K562 (cell line): ENCODE data around the gene F11R. TPM values are rescaled to one million over a fixed set of nuclear protein-coding genes. Genes with fewer than 3 reads are reported as not detected.

Experiments used
- BCOR ChIP-seq: fragments of 450-650 bp; IDR thresholded peaks from 2 replicates; pipeline ENCODE4 v1.6.1; 2016
- CBX5 ChIP-seq: IDR thresholded peaks from 2 replicates; pipeline ENCODE4 v1.6.1; 2014; ENCODE audit warnings: low read depth, borderline replicate concordance
- GTF3C2 ChIP-seq: IDR thresholded peaks from 3 replicates; pipeline ENCODE4 v1.6.1; 2011; ENCODE audit warnings: borderline replicate concordance, mild to moderate bottlenecking, moderate library complexity; ENCODE audit not compliant: insufficient read length; ENCODE audit errors: extremely low read depth
- HMBOX1 ChIP-seq: sonication (generic); IDR thresholded peaks from 2 replicates; pipeline ENCODE4 v1.6.1; 2016
- MXI1 ChIP-seq: IDR thresholded peaks from 2 replicates; pipeline ENCODE4 v1.6.1; 2011; ENCODE audit warnings: low read depth, mild to moderate bottlenecking, improper control_type of control experiment, low read length
- NFXL1 ChIP-seq: fragments of 450-650 bp; formaldehyde crosslinking; IDR thresholded peaks from 2 replicates; pipeline ENCODE4 v1.4.0; 2021; ENCODE audit warnings: mild to moderate bottlenecking
- PCBP1 ChIP-seq: fragments of 200-400 bp; formaldehyde crosslinking; IDR thresholded peaks from 2 replicates; pipeline ENCODE4 v1.6.1; 2018; ENCODE audit warnings: mild to moderate bottlenecking, low read depth, low read length; ENCODE audit not compliant: poor library complexity, severe bottlenecking
- SMAD3 ChIP-seq: fragments of 450-650 bp; formaldehyde crosslinking; conservative IDR thresholded peaks from 2 replicates; pipeline ENCODE4 v1.4.0; 2020; ENCODE audit warnings: mild to moderate bottlenecking
- SMARCE1 ChIP-seq: fragments of 450-650 bp; IDR thresholded peaks from 2 replicates; pipeline ENCODE4 v1.7.1; 2016; ENCODE audit warnings: mild to moderate bottlenecking
- TFAP4 ChIP-seq: sonication (generic); formaldehyde crosslinking; IDR thresholded peaks from 2 replicates; pipeline ENCODE4 v1.8.0; 2022; ENCODE audit warnings: missing genetic modification reagents, mild to moderate bottlenecking, moderate library complexity, borderline replicate concordance
- ZBTB40 ChIP-seq, 2 experiments: fragments of 450-650 bp in 1 of 2; sonication (generic) in 1 of 2; formaldehyde crosslinking in 1 of 2; IDR thresholded peaks; 2 replicates each; pipeline versions ENCODE4 v1.7.1 to v1.9.0; 2016 to 2022; ENCODE audit warnings: inconsistent platforms in 1 of 2, mild to moderate bottlenecking in 1 of 2, missing genetic modification reagents in 1 of 2
- ZKSCAN8 ChIP-seq: fragments of 200-800 bp; sonication (Bioruptor generic); IDR thresholded peaks from 2 replicates; pipeline ENCODE4 v1.6.1; 2016; ENCODE audit warnings: missing genetic modification characterization, missing compliant biosample characterization
- ZNF785 ChIP-seq: fragments of 250-450 bp; sonication (Bioruptor Pico); IDR thresholded peaks from 2 replicates; pipeline ENCODE4 v1.4.0; 2020; ENCODE audit warnings: mild to moderate bottlenecking
- polyA plus RNA-seq, 8 experiments: library from polyadenylated mRNA; depleted of rRNA in 4 of 8; stranded (reverse) in 5 of 8; unstranded in 3 of 8; fragments of >200 nt; fragmentation: Nextera tagmentation in 2 of 8; fragmentation: Illumina TruSeq in 1 of 8; extraction: Ambion mirVana in 2 of 8; extraction: Trizol in 1 of 8; gene quantifications; 2 replicates each; pipeline versions ENCODE4 v1.2.1 to v1.2.3, GENCODE V29; 2011 to 2014; ENCODE audit warnings: inconsistent platforms in 1 of 8, missing spikeins in 1 of 8
- total RNA-seq, 7 experiments: library from RNA; depleted of rRNA in 6 of 7; stranded (reverse); fragments of >200 nt in 6 of 7; fragmentation: Illumina TruSeq in 2 of 7; extraction: Trizol in 2 of 7; gene quantifications; 2 replicates each; pipeline versions ENCODE4 v1.2.1 to v1.2.3, GENCODE V29; 2011 to 2021; ENCODE audit warnings: low replicate concordance in 1 of 7

The F11R gene
- total and polyA plus RNA-seq, 9 of the 15 experiments (the other 6 are each of a cell fraction or from before 2014, with no cell fraction given): 27.4 to 187 (median 52.5) TPM

GRCh38 chr1:161020509-161021164, at the start of gene F11R (continued):
- TF ChIP-seq MXI1: peak; percentile 68; the same call in 1 of the 2 replicates
- no peak for TF ChIP-seq NFXL1
- no peak for TF ChIP-seq SMAD3
- TF ChIP-seq PCBP1: peak; percentile 77
- TF ChIP-seq ZKSCAN8 (CRISPR knock-in tag): no peak
- TF ChIP-seq BCOR: peak; percentile 73
- no peak for TF ChIP-seq ZNF785 (CRISPR knock-in tag)
- peak; percentile 58; the same call in 1 of the 2 replicates for TF ChIP-seq HMBOX1
- peak; percentile 99 for TF ChIP-seq TFAP4
- TF ChIP-seq CBX5: 0 out of 2 replicates have a peak, but pooled peaks have one; percentile 40
- TF ChIP-seq GTF3C2: no peak
- peak; percentile 62 for TF ChIP-seq SMARCE1
- no peak; the same call in 1 of the 2 replicates for TF ChIP-seq ZBTB40 (IDR thresholded peaks at IDR 0.05)
- TF ChIP-seq ZBTB40 (CRISPR knock-in tag; IDR thresholded peaks at IDR 0.05): no peak
